K562 treated with DMSO at 1 percent for 4 hours (cell line): ENCODE data around the gene ANGEL1. TPM values are rescaled to one million over a fixed set of nuclear protein-coding genes. Genes with fewer than 3 reads are reported as not detected.

Experiments used
- total RNA-seq: library from RNA; unstranded; fragments of 300-600 nt; gene quantifications from 2 replicates; pipeline ENCODE4 v1.2.3, GENCODE V29; 2022; ENCODE audit not compliant: insufficient read depth

The ANGEL1 gene, protein sequence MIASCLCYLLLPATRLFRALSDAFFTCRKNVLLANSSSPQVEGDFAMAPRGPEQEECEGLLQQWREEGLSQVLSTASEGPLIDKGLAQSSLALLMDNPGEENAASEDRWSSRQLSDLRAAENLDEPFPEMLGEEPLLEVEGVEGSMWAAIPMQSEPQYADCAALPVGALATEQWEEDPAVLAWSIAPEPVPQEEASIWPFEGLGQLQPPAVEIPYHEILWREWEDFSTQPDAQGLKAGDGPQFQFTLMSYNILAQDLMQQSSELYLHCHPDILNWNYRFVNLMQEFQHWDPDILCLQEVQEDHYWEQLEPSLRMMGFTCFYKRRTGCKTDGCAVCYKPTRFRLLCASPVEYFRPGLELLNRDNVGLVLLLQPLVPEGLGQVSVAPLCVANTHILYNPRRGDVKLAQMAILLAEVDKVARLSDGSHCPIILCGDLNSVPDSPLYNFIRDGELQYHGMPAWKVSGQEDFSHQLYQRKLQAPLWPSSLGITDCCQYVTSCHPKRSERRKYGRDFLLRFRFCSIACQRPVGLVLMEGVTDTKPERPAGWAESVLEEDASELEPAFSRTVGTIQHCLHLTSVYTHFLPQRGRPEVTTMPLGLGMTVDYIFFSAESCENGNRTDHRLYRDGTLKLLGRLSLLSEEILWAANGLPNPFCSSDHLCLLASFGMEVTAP
- 3.8 and 3.9 TPM in 2 replicates for total RNA-seq

GRCh38 chr14:76812422-76813383 is at the start of gene ANGEL1:
Gene ANGEL1, minus strand, starts transcription at chr14:76812882. Its CDS starts 55 bp downstream, at chr14:76812827.

GRCh38 chr14:76826122-76826521 is 13.4 kb upstream of the ANGEL1 start, which contains the start of gene LRRC74A:
Gene LRRC74A, plus strand, starts transcription at chr14:76826408. Its CDS starts 290 bp downstream, at chr14:76826698.

GRCh38 chr14:76761136-76761959 is 51.3 kb downstream of the ANGEL1 start, which contains the start of gene VASH1:
Gene VASH1, plus strand, starts transcription at chr14:76761468. Its CDS starts 1,354 bp downstream, at chr14:76762822.

Other genes starting within 250 kb of the ANGEL1 start
- 0.55 and 0.63 TPM in 2 replicates for gene VASH1, start 51.4 kb downstream of the ANGEL1 start, total RNA-seq
- gene LRRC74A, start 13.5 kb upstream of the ANGEL1 start, total RNA-seq = not detected in 2 replicates
- gene IRF2BPL, start 215.8 kb upstream of the ANGEL1 start, total RNA-seq = 22.7 and 28.0 TPM in 2 replicates